Right cardiac atrium (tissue), 5 donors: ENCODE results near the gene IGSF6. TPM values are rescaled to one million over a fixed set of nuclear protein-coding genes. Genes with fewer than 3 reads are reported as not detected.

ENCODE experiments used
- polyA plus RNA-seq: library from polyadenylated mRNA; stranded (reverse); fragments of 200-250 nt; gene quantifications from one replicate; pipeline ENCODE4 v1.2.3, GENCODE V29; 2013
- total RNA-seq, 4 donors: library from RNA; stranded (reverse); fragmentation: NEBNext Ultra II Directional; extraction: Animal tissue kit (Norgen Biotek cat#: 25700); gene quantifications; one replicate each; pipeline ENCODE4 v1.2.1, GENCODE V29; 2021
- donor health status: healthy with polysubstance abuse.
- donor health status: DM: no; HTN: yes; CAD: no.
- donor health status: DM: no; HTN: no; CAD: no.
- donor health status: DM: no; HTN: yes; CAD: no; lungs with severe emphysema.
- donor health status: DM: yes; HTN: yes; CAD: no.

IGSF6 gene
- total and polyA plus RNA-seq, 5 donors = 0.88 to 4.3 (median 1.6) TPM

Other genes starting within 250 kb of the IGSF6 start
- 10 to 100 TPM; 59.4 to 63.2 (median 61.2) TPM for gene METTL9, start 53.0 kb downstream of the IGSF6 start, total RNA-seq
- gene METTL9, start 53.0 kb downstream of the IGSF6 start, polyA plus RNA-seq = 31.5 TPM
- gene OTOA, start 11.4 kb upstream of the IGSF6 start, total RNA-seq = not detected
- gene OTOA, start 11.4 kb upstream of the IGSF6 start, polyA plus RNA-seq = 0.07 TPM
- 10 to 100 TPM; 37.2 to 47.6 (median 41.6) TPM for gene NPIPB4, start 205.1 kb upstream of the IGSF6 start, total RNA-seq
- gene NPIPB4, start 205.1 kb upstream of the IGSF6 start, polyA plus RNA-seq = 9.4 TPM